ENCODE results near the gene ADAMTSL5. TPM values are rescaled to one million over a fixed set of nuclear protein-coding genes. Genes with fewer than 3 reads are reported as not detected.

Gene ADAMTSL5
- total and polyA plus RNA-seq, 2 of the 8 experiments (the other 6 are each of a cell fraction or from before 2014, with no cell fraction given), result 0.82 to 0.99 TPM

- no peak for TF ChIP-seq PHF8 (conservative IDR thresholded peaks at IDR 0.05; ENCODE audit: low read depth, low read length)
- TF ChIP-seq ATF2 (IDR thresholded peaks at IDR 0.05; ENCODE audit: low read length), result no peak
- peak; percentile 67; the same call in 1 of the 2 replicates for TF ChIP-seq E2F6 (IDR thresholded peaks at IDR 0.05)
- no peak for TF ChIP-seq RNF2 (IDR thresholded peaks at IDR 0.05; ENCODE audit: borderline replicate concordance, low read depth, low read length, missing control alignments, poor library complexity, severe bottlenecking)
- no peak for TF ChIP-seq POLR2AphosphoS5 (IDR thresholded peaks at IDR 0.05; ENCODE audit: low read depth, low read length)
- TF ChIP-seq SUZ12 (IDR thresholded peaks at IDR 0.05; ENCODE audit: low read length), result no peak
- TF ChIP-seq EP300 (IDR thresholded peaks at IDR 0.05; ENCODE audit: borderline replicate concordance in 1 of 2, low read depth in 2 of 2, low read length in 2 of 2), result no peak
- peak; percentile 53 for TF ChIP-seq CREB1 (IDR thresholded peaks at IDR 0.05)
- peak; percentile 39 for TF ChIP-seq MAX (IDR thresholded peaks at IDR 0.05)
- peak; percentile 5; the same call in 1 of the 2 replicates for TF ChIP-seq BACH1 (IDR thresholded peaks at IDR 0.05; ENCODE audit: low read length)
Measured at GRCh38 chr19:1465191-1466016, 47.4 kb downstream of the ADAMTSL5 start (continued).
